Astrocyte (in vitro differentiated cells and primary cell): ENCODE data around the gene WEE2. TPM values are rescaled to one million over a fixed set of nuclear protein-coding genes. Genes with fewer than 3 reads are reported as not detected.
A peak's percentile ranks its signal among the peaks of the same experiment; 100 is the strongest.

ENCODE experiments used
- DNase-seq: peaks from one replicate; pipeline ENCODE4 v3.0.0-alpha.2; 2010; ENCODE audit warnings: low read depth
- FAIRE-seq: peaks from 2 replicates; lab custom pipeline; 2011; peaks lifted over from hg19 to GRCh38; lab: Jason Lieb, UNC
- H2AFZ ChIP-seq: 2 replicates; pipeline ENCODE4 v1.6.0; 2012; ENCODE audit warnings: low read depth, low read length, inconsistent platforms
- H3K27ac ChIP-seq: 2 replicates; pipeline ENCODE4 v1.5.1; 2011; ENCODE audit warnings: low read depth, low read length, inconsistent platforms
- H3K27me3 ChIP-seq: 2 replicates; pipeline ENCODE4 v1.6.0; 2011; ENCODE audit warnings: low read length, inconsistent platforms; ENCODE audit not compliant: insufficient read depth
- H3K36me3 ChIP-seq: 2 replicates; pipeline ENCODE4 v1.5.1; 2011; ENCODE audit warnings: low read length, inconsistent platforms; ENCODE audit not compliant: insufficient read depth
- H3K4me1 ChIP-seq: 2 replicates; pipeline ENCODE4 v1.5.1; 2011; ENCODE audit warnings: low read length, inconsistent platforms; ENCODE audit not compliant: insufficient read depth
- H3K4me2 ChIP-seq: 2 replicates; pipeline ENCODE4 v1.6.0; 2012; ENCODE audit warnings: low read length, inconsistent platforms
- H3K4me3 ChIP-seq: 2 replicates; pipeline ENCODE4 v1.5.1; 2011; ENCODE audit warnings: low read depth, mild to moderate bottlenecking, low read length, inconsistent platforms; ENCODE audit not compliant: insufficient read depth
- H3K79me2 ChIP-seq: 2 replicates; pipeline ENCODE4 v1.6.0; 2012; ENCODE audit warnings: mild to moderate bottlenecking, low read length, inconsistent platforms; ENCODE audit not compliant: insufficient read depth
- H3K9ac ChIP-seq: 2 replicates; pipeline ENCODE4 v1.6.0; 2012; ENCODE audit warnings: mild to moderate bottlenecking, low read length, inconsistent platforms
- H3K9me3 ChIP-seq: 2 replicates; pipeline ENCODE4 v1.5.1; 2012; ENCODE audit warnings: low read depth, mild to moderate bottlenecking, low read length, inconsistent platforms; ENCODE audit not compliant: insufficient read depth
- H4K20me1 ChIP-seq: 2 replicates; pipeline ENCODE4 v1.6.0; 2012; ENCODE audit warnings: low read length, inconsistent platforms; ENCODE audit not compliant: insufficient read depth
- H3K27ac Mint-ChIP-seq: one replicate; pipeline ENCODE4 v1.8.0; 2021; ENCODE audit warnings: mild to moderate bottlenecking, mixed read lengths; ENCODE audit not compliant: unreplicated experiment
- H3K27me3 Mint-ChIP-seq: one replicate; pipeline ENCODE4 v1.8.0; 2021; ENCODE audit warnings: low read depth, mixed read lengths; ENCODE audit not compliant: unreplicated experiment
- H3K36me3 Mint-ChIP-seq: one replicate; pipeline ENCODE4 v1.8.0; 2021; ENCODE audit warnings: low read depth, mixed read lengths; ENCODE audit not compliant: unreplicated experiment
- H3K4me1 Mint-ChIP-seq: one replicate; pipeline ENCODE4 v1.8.0; 2021; ENCODE audit warnings: low read depth, mixed read lengths; ENCODE audit not compliant: unreplicated experiment
- H3K4me3 Mint-ChIP-seq: one replicate; pipeline ENCODE4 v1.8.0; 2021; ENCODE audit warnings: mild to moderate bottlenecking, moderate library complexity, mixed read lengths; ENCODE audit not compliant: unreplicated experiment
- H3K9me3 Mint-ChIP-seq: one replicate; pipeline ENCODE4 v1.8.0; 2021; ENCODE audit warnings: mild to moderate bottlenecking, mixed read lengths; ENCODE audit not compliant: unreplicated experiment
- CTCF ChIP-seq: IDR thresholded peaks from 2 replicates; pipeline ENCODE4 v1.5.1; 2011; ENCODE audit warnings: low read depth, mild to moderate bottlenecking, inconsistent platforms, low read length, moderate library complexity; ENCODE audit not compliant: insufficient read depth
- EZH2 ChIP-seq: IDR thresholded peaks from 2 replicates; pipeline ENCODE4 v1.6.1; 2012; ENCODE audit warnings: mild to moderate bottlenecking, low read length, inconsistent platforms; ENCODE audit not compliant: insufficient read depth
- total RNA-seq: library from RNA; stranded (reverse); gene quantifications from 2 replicates; pipeline ENCODE4 v1.2.1, GENCODE V29; 2021

Gene WEE2
- total RNA-seq, 1 donor from 2014 or later, result not detected

DNA sequence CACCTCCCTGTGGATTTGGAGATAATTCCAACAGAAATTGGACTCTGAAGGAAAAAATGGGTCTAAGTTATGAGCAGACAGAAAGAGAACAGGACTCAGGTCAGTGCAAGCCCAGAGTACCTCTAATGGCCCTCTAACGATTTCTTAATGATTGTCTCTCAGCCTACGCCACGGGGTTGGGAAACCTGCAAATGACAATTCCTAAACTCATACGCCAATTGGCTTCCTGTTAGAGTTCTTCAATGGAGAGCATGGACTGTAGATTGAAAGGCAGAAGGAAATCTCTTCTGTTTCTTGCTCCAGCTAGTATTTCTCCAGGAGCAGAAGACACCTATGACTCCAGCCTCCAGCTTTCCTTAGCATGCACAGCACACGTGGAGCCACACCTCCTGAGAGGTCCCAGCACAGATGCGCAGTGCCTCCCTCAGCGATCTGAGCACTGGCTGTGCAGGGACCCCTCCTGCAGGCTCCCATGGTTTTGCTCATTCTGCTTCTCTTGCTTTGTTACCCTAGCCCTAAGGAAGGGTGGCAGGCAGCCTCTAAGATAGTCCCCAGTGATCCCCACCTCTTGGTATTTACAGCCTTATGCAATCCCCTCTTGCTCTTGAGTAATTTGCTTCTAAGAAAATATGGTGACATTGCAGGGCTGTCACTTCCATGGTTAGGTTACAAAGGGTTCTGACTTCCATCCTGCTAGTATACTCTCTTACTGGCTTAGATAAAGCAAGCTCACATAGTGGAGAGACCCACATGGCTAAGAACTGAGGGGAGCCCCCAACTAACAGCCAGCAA, 36.3 kb upstream of the WEE2 start:
- peaks cover 24% of the 10 kb centered on the region for H3K4me1 Mint-ChIP-seq
- Histone ChIP-seq H3K4me1 (peaks cover 22% of the 10 kb centered on the region), H2AFZ (no peak overlapping the region), H3K27ac (no peak overlapping the region), H4K20me1 (no peaks in the 10 kb centered on the region), H3K4me3 (no peak overlapping the region), H3K4me2 (no peak overlapping the region), H3K27me3 (no peaks in the 10 kb centered on the region), H3K9ac (no peak overlapping the region), H3K9me3 (no peaks in the 10 kb centered on the region), H3K36me3 (no peaks in the 10 kb centered on the region), H3K79me2 (no peaks in the 10 kb centered on the region)
- peaks cover 25% of the 10 kb centered on the region for H3K36me3 Mint-ChIP-seq
- no peak for TF ChIP-seq CTCF
- no peak for TF ChIP-seq EZH2
- H3K9me3 Mint-ChIP-seq, result peaks cover 4% of the 10 kb centered on the region
- H3K27ac Mint-ChIP-seq, result no peak overlapping the region
- H3K4me3 Mint-ChIP-seq, result no peak overlapping the region
- FAIRE-seq (no peak), DNase-seq (no peak)
- H3K27me3 Mint-ChIP-seq, result no peaks in the 10 kb centered on the region

DNA sequence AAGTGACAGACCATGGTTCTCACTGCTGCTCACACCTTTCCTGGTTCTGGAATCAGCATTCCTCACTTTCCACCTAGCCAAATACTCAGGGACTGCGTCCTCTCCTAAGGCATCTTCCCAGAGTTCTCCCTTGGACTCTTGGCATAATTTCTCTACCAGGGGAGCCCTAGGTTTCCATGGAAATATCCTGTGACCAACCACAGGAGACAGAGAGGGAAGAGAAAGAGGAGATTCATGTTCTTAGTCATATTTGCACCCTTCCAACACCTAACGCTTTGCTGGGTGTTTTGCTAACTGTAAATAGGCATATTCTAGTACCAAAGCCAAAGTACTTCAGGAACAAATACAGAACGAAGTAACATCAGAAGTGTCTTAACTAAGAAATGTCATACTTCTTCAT, 34.8 kb upstream of the WEE2 start:
- Mint-ChIP-seq H3K27me3 (no peaks in the 10 kb centered on the region), H3K4me3 (no peak overlapping the region), H3K9me3 (peaks cover 1% of the 10 kb centered on the region), H3K36me3 (peaks cover 16% of the 10 kb centered on the region), H3K27ac (peak overlapping the region; percentile 97), H3K4me1 (peaks cover 24% of the 10 kb centered on the region)
- Histone ChIP-seq H2AFZ (no peak overlapping the region), H3K79me2 (no peaks in the 10 kb centered on the region), H3K4me1 (peaks cover 22% of the 10 kb centered on the region), H3K27ac (no peak overlapping the region), H3K27me3 (no peaks in the 10 kb centered on the region), H3K9me3 (no peaks in the 10 kb centered on the region), H3K9ac (peak overlapping the region; percentile 72), H3K36me3 (no peaks in the 10 kb centered on the region), H3K4me2 (no peak overlapping the region), H4K20me1 (no peaks in the 10 kb centered on the region), H3K4me3 (no peak overlapping the region)
- no peak for FAIRE-seq
- DNase-seq, result no peak
- TF ChIP-seq CTCF (no peak), EZH2 (no peak)

DNA sequence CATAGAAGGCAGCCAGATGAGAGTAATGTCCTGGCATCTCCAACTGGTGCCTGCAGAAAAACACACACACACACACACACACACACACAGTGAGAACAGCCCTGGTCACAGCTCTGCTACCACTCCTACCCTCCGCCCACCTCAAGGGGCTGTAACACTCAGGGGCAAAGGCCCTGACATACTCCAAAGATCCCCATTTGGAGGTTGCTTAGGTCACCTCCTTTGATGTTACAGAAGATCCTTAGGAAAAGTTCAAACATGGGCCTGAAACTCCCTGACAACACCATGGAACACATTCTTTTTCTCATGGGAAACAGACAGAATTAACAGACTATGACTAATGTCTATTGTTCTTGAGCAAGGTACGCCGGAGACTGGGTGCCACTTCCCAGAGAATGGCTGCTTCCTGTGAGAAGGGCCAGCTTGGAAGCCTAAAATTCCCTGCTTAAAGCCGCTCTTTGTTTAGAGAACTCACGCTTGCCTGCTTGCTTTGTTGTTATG, 33.9 kb upstream of the WEE2 start:
- TF ChIP-seq CTCF (no peak), EZH2 (no peak)
- no peak for FAIRE-seq
- Mint-ChIP-seq H3K36me3 (peaks cover 14% of the 10 kb centered on the region), H3K4me3 (no peak overlapping the region), H3K9me3 (peaks cover 1% of the 10 kb centered on the region), H3K4me1 (peaks cover 24% of the 10 kb centered on the region), H3K27ac (peak overlapping the region; percentile 97), H3K27me3 (no peaks in the 10 kb centered on the region)
- Histone ChIP-seq H3K27me3 (no peaks in the 10 kb centered on the region), H3K9me3 (no peaks in the 10 kb centered on the region), H2AFZ (peak overlapping the region; percentile 81), H3K36me3 (no peaks in the 10 kb centered on the region), H4K20me1 (no peaks in the 10 kb centered on the region), H3K4me2 (peak overlapping the region; percentile 74), H3K27ac (peak overlapping the region; percentile 89), H3K79me2 (no peaks in the 10 kb centered on the region), H3K4me3 (no peak overlapping the region), H3K9ac (peak overlapping the region; percentile 72), H3K4me1 (peaks cover 22% of the 10 kb centered on the region)
- DNase-seq, result peak; percentile 81
